ENCODE results near the gene TGFA.
A peak's percentile ranks its signal among the peaks of the same experiment; 100 is the strongest.

The TGFA gene

GRCh38 chr2:70553584-70554337 is at the start of gene TGFA:
Gene TGFA, minus strand, starts transcription at chr2:70553826. Its CDS starts 59 bp downstream, at chr2:70553767.
- peak; percentile 44 to 57 (median 46) for DNase-seq (ENCODE audit: low read depth in 2 of 3, low spot score in 1 of 3)

GRCh38 chr2:70603066-70603465 is 49.4 kb upstream of the TGFA start:
- no peak for DNase-seq (ENCODE audit: low read depth in 2 of 3, low spot score in 1 of 3)

DNA sequence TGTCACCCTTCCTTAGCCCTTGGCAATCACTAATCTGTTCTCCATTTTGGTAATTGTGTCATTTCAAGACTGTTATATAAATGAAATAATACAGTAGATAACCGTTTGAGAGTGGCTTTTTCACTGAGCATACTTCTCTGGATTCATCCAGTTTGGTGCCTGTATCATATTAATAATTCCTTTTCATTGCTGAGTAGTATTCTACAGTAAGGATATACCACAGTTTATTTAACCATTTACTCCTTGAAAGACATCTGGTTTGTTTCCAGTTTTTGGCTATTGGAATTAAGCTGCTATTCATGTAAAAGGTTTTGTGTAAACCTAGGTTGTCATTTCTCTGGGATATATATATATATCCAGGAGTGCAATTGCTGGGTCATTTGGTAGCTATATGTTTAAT is 44.6 kb upstream of the TGFA start:
- DNase-seq (ENCODE audit: low read depth in 2 of 3, low spot score in 1 of 3), result no peak

GRCh38 chr2:70596739-70597138 is 43.1 kb upstream of the TGFA start:
- DNase-seq (ENCODE audit: low read depth in 2 of 3, low spot score in 1 of 3), result no peak

DNA sequence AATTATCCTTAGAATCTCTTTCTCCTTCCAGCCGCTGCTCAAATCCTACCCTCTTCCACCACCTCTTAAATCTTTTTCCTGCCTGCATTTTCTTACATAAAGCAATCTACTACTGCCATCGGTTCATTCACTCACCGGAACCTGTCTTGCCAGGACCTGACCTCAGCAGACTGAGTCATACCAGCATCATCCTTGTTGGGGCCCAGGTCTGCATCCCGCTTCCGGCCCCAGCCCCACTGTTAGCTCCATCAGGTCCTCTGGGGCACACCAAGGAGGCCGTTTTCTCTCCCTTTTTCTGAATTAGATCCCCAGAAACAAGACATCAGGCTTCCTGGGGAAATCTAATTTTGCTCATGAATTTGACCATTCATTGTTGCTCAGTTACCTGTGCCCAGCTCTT is 42.7 kb upstream of the TGFA start:
- DNase-seq (ENCODE audit: low read depth in 2 of 3, low spot score in 1 of 3), result no peak

DNA sequence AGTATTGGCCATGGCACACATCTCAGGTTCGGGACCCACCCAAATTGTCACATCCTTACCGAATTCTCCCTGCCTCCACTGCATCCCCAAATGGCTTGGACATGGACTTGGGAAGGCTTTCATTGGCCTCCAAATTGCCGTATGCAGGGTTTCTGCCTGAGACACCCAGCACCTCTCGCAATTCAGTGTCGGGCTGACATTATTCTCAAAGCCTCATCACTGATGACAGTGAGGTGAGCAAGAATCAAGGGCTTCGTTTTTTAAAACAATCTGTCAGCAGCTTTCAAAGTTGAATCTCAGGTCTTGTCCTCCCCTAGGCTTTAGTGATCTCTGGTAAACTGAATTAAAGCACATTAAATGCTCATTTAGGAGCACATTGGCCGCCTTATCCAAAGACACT is 29.5 kb upstream of the TGFA start:
- DNase-seq (ENCODE audit: low read depth in 2 of 3, low spot score in 1 of 3), result no peak

DNA sequence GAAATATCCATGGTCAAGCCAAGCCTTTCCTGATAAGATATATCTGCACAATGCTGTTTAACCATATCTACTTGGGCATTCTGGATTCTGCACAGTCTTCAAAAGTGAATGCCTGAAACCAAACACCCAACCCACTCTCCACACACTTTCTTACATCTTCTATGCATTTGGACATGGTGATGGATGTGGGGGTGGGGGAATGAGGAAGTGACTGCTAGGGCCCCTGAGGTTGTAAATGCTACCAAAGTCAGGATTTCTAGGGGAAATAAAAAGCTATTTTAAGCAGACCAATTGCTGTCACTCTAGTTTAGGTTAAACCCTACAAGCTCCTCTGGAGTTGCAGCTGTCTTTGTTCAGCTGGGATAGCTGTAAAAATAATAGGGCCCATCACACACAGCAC is 26.7 kb upstream of the TGFA start:
- DNase-seq (ENCODE audit: low read depth in 2 of 3, low spot score in 1 of 3), result no peak

DNA sequence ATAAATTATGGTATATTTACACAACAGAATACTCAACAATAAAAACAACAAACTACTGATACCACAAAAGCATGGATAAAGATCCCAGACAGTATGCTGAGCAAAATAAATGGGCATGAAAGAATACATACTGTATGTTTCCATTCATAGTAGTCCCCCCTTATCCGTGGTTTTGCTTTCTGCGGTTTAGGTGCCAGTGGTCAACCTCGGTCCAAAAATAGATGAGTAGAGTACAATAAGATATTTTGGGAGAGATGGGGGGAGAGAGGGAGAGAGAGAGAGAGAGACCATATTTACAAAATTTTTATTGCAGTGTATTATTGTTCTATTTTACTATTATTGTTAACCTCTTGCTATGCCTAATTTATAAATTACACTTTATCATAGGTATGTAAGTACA is 21.0 kb upstream of the TGFA start:
- no peak for DNase-seq (ENCODE audit: low read depth in 2 of 3, low spot score in 1 of 3)

DNA sequence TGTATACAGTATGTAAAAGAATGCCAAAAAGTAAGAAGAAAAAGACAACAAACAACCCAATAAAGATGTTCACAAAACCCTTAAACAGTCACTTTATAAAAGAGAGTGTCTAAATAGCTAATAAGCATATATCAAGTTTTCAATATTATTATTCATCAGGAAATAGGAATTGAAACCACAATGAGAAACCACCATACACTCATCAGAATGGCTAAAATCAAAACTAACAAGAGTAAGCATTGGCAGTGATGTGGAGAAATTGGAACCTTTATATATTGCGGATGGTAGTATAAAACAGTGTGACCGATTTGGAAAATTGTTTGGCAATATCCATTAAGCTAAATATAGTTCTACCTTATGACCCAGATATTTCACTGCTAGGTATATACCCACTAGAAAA is 20.5 kb upstream of the TGFA start:
- DNase-seq (ENCODE audit: low read depth in 2 of 3, low spot score in 1 of 3), result no peak

GRCh38 chr2:70570041-70570661 is 16.5 kb upstream of the TGFA start:
- no peak for DNase-seq (ENCODE audit: low read depth in 2 of 3, low spot score in 1 of 3)

- no peak for DNase-seq (ENCODE audit: low read depth in 2 of 3, low spot score in 1 of 3)
Measured at GRCh38 chr2:70569559-70569958, 15.9 kb upstream of the TGFA start.

DNA sequence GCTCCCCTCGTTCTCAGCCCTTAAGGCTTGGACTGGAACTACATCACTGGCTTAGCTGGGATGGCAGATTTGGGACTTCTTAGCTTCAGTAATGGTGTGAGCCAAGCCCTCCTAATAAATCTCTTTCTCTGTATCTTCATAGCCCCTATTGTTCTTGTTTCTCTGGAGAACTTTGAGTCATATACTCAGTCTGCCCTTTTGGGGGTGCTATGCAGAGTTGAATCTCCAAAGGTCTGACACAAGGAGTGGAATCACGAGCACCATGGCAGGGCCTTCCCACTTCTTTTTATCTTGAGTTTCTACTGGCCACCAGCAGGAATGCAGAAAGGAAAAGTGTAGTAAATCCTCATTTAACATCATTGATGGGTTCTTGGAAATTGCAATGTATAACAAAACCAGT is 13.3 kb upstream of the TGFA start:
- DNase-seq (ENCODE audit: low read depth in 2 of 3, low spot score in 1 of 3), result no peak

DNA sequence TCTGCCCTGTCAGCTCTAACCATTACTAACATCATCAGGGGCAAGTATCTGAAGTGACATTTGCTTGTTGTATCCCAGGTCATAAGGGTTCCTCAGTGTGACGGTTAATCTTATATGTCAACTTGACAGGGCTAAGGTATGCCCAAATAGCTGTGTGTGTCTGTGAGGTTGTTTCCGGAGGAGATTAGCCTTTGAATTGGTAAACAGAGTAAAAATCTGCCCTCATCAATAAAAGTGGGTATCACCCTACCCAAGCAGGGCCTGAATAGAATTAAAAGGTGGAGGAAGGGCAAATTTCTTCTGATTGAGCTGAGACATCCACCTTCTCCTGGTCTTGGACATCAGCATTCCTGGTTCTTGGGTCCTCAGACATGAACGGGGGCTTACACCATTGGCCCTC is 12.8 kb upstream of the TGFA start:
- no peak for DNase-seq (ENCODE audit: low read depth in 2 of 3, low spot score in 1 of 3)

DNA sequence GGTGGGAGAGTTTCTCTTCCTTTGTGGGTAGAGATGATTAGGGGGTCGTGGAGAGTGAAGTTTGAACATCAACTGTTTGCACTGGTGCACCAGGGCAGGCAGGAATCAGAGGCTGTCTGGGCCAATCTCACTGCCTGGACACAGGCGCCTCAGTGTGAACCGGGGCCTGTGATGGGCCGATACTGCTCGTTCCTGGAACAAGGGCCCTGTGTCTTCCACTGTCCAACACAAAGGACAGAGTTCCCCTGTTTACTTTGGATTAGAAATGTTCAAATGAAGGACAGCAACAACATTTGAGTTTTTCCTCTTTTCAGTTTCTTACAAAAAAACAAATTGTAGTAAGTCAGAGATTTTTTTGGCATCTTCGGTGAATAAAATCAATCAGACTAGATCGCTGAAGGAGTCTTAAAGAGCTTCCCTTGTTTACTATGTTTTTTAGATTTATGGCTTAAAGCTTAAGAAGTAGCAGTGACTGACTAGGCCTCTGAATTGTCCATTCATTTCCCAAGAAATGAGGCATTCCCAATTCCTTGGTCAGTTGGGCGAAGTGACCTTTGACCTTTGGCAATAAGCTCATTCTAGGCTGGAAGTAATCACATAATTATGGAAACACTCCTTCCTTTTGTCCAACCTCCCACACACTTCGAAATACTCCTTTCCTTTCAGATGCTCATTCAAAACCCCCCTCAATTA is 11.6 kb upstream of the TGFA start:
- DNase-seq (ENCODE audit: low read depth in 2 of 3, low spot score in 1 of 3), result no peak

DNA sequence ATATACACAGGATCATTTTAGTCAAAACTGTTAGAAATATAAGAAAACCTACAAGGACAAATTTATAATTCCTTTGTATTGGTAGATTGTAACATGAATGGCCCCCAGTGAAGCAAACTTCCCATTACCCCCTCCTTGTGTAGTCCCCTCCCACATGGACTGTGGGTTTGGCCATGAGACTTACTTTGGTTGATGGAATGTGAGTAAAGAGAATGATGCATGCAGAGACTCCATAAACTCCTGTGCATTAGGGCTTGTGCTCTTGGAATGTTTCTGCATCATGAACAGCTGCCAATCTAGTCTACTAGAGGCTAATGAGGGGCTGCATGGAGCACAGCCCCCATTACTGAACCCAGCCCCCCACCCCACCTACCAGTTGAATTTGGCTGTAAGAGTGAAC is 8.3 kb upstream of the TGFA start:
- no peak for DNase-seq (ENCODE audit: low read depth in 2 of 3, low spot score in 1 of 3)

- no peak for DNase-seq (ENCODE audit: low read depth in 2 of 3, low spot score in 1 of 3)
Measured at GRCh38 chr2:70560442-70560841, 6.8 kb upstream of the TGFA start.

- no peak for DNase-seq (ENCODE audit: low read depth in 2 of 3, low spot score in 1 of 3)
Measured at GRCh38 chr2:70560040-70560439, 6.4 kb upstream of the TGFA start.

DNA sequence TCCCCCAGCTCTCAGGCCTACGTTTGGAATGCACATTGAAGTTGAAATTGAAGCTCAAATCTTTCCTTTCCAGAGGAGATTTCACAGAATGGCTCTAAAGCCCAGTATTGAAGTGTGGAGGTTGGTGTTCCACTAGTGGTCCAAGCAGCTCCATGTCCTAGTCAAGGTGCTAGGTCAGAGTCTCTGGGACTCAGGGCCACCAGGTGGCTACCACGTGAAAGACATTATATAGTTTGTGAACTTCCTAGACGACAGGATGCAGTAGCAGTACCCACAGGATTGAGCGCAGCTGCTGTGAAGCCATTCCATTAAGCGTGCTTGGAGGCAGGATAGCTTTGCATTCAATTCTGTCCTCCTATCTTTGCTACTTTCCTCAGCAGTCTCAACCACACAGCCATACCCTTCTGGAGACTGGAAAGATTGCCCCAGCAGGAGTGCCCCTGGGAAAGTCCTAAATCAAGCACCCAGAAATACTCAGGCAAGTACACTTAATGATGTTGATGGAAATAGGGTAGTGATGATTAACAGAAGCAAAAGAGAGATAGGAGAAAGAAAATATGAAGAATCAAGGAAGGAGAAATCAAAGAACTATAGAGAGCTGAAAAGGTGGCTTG is 4.7 kb upstream of the TGFA start:
- no peak for DNase-seq (ENCODE audit: low read depth in 2 of 3, low spot score in 1 of 3)

GRCh38 chr2:70557171-70557838 is 3.7 kb upstream of the TGFA start:
- DNase-seq (ENCODE audit: low read depth in 2 of 3, low spot score in 1 of 3), result no peak

GRCh38 chr2:70556608-70557007 is 3.0 kb upstream of the TGFA start:
- DNase-seq (ENCODE audit: low read depth in 2 of 3, low spot score in 1 of 3), result no peak

- no peak for DNase-seq (ENCODE audit: low read depth in 2 of 3, low spot score in 1 of 3)
Measured at GRCh38 chr2:70554338-70554892, 789 bp upstream of the TGFA start.

Measured in stimulated activated CD4-positive, alpha-beta T cell treated with anti-CD3 and anti-CD28 coated beads, Interleukin-12 subunit alpha, Interleukin-12 subunit beta, amount 100 ng/mL, for 48 hours (primary cell).